ENCODE data around the gene GEMIN4. TPM values are rescaled to one million over a fixed set of nuclear protein-coding genes. Genes with fewer than 3 reads are reported as not detected.

Gene GEMIN4
- 13.5 and 18.7 TPM in 2 replicates for total RNA-seq

DNA sequence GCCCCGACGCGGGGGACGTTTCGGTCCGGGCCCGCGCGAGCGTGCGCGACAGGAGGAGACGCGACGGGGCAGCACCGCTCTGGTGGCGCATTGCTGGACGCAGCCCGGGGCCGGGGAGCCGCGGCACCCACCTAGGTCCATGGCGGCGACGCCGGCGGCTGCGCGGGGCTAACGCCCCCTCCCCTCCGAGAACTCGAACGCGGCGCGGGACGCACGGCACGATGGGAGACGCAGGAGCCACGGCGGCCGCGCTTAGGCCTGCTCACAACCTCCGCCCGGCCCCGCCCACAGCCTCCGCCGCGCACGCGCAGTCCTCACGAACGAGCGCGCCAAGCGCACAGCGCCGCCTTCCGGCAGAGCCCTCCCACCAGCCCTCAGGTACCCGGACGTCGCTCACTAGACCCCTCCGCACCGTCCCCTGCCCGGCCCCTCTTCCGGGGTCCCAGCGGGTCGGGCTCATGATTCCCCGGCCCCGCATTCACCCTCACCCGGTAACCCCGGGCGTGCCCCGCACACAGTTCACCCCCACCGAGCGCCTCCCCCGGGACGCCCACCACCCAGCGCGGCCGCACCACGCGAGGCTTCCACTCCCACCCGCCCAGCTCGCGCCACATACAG lies at the start of gene GEMIN4:
Gene GEMIN4, minus strand, starts transcription at position 263 of the 618 bp plus-strand sequence. Its CDS starts 122 bp downstream, at position 141.

DNA sequence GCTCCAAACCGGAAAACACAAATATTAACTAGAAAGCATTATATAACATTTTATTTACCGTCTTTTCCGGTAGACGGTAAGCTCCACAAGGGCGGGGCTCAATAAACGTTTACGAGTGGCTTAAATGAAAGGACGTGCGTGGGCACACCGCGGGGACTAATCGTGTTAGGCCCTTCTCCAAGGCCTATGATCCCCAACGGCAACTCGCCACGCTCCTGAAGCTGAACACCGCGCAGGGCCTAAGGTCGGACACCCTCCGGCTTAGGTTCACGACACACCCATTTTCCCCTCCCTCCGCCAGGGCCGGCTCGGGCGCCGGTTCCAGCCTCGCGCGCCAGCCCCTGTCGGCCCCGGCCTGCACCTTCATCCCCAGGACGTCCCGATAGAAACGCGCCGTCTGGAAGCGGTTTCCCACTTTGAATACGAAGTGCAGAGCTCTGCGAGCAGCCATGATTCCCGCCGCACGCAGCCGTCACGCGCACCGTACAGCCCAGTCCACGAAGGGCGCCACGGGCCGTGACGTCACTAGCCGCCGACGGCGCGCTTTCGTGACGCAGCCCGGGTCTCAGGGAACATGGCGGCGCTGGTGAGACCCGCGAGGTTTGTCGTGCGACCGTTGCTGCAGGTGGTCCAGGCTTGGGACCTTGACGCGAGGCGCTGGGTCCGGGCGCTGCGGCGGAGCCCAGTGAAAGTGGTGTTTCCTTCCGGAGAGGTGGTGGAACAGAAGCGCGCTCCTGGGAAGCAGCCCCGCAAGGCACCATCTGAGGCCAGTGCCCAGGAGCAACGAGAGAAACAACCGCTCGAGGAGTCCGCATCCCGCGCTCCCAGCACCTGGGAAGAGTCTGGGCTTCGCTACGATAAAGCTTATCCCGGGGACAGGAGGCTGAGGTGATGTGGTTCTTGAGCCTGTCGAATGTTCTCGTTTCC lies 30.0 kb upstream of the GEMIN4 start, which contains the start of the genes GLOD4 and MRM3:
Gene GLOD4, minus strand, starts transcription at position 476 of the 927 bp plus-strand sequence. Its CDS starts 25 bp downstream, at position 451.
Gene MRM3, plus strand, starts transcription at position 549 of the 927 bp plus-strand sequence. Its CDS starts 26 bp downstream, at position 575.

DNA sequence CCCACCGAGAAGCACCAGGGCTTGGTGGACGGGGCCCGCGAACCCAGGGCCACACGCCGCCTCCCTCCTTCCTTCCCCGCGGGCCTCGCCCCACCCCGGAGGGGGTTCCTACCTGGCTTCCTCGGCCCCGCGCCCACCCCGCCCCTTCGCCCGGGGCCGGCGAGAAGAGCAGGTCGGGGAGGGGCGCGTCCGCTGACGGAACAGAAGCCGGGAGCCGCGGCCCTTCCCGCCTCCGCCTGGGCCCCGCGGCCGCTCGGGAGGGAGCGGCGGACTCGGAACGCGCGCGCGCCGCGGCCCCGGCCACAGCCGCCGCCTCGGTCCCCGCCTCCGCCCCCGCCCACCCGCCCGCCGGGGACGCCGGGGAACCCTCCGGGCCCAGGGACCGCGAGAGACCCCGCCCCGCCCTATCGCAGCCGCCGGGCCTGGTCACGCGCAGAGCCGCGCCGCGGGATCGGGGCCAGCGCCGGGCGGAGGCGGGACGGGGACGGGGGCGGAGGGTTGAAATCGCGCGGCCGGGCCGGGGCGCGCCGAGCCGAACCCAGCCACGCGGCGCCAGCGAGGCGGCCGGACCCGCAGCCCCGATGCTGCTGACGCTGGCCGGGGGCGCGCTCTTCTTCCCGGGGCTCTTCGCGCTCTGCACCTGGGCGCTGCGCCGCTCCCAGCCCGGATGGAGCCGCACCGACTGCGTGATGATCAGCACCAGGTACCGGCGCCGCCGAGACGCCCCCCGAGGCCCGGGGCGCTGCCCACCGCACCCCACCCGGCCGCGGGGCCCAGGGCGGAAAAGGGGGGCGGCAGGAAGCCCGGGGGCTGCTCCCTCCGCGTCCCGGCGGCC lies 19.8 kb downstream of the GEMIN4 start, which contains the start of gene TLCD3A:
Gene TLCD3A, plus strand, starts transcription at position 530 of the 835 bp plus-strand sequence. Its CDS starts 52 bp downstream, at position 582.

Other genes starting within 250 kb of the GEMIN4 start
- 26.6 and 27.0 TPM in 2 replicates for gene VPS53, start 37.4 kb downstream of the GEMIN4 start, total RNA-seq
- gene TLCD3A, start 19.7 kb downstream of the GEMIN4 start, total RNA-seq = 12.3 and 17.8 TPM in 2 replicates
- gene GLOD4, start 30.0 kb upstream of the GEMIN4 start, total RNA-seq = 31.5 and 40.6 TPM in 2 replicates
- gene MRM3, start 30.1 kb upstream of the GEMIN4 start, total RNA-seq = 10.3 and 18.6 TPM in 2 replicates
- 38.9 and 43.9 TPM in 2 replicates for gene NXN, start 227.5 kb upstream of the GEMIN4 start, total RNA-seq
- gene TIMM22, start 244.9 kb upstream of the GEMIN4 start, total RNA-seq = 12.6 and 14.9 TPM in 2 replicates